HFFc6 (cell line): ENCODE results near the gene PRKG1. TPM values are rescaled to one million over a fixed set of nuclear protein-coding genes. Genes with fewer than 3 reads are reported as not detected.

Experiments
- DNase-seq: peaks from one replicate; pipeline ENCODE4 v3.0.0-alpha.2; 2018
- H3K27ac Mint-ChIP-seq: 2 replicates; pipeline ENCODE4 v1.8.0; 2020; ENCODE audit warnings: mild to moderate bottlenecking, mixed read lengths
- H3K27me3 Mint-ChIP-seq: 2 replicates; pipeline ENCODE4 v1.8.0; 2021; ENCODE audit warnings: mild to moderate bottlenecking, moderate library complexity, mixed read lengths; ENCODE audit not compliant: insufficient read depth
- H3K36me3 Mint-ChIP-seq: 2 replicates; pipeline ENCODE4 v1.8.0; 2021; ENCODE audit warnings: low read depth, mixed read lengths
- H3K4me1 Mint-ChIP-seq: 2 replicates; pipeline ENCODE4 v1.8.0; 2020; ENCODE audit warnings: low read depth, mixed read lengths
- H3K4me3 Mint-ChIP-seq: 2 replicates; pipeline ENCODE4 v1.8.0; 2020; ENCODE audit warnings: mild to moderate bottlenecking, moderate library complexity, mixed read lengths
- H3K9me3 Mint-ChIP-seq: 2 replicates; pipeline ENCODE4 v1.8.0; 2020; ENCODE audit warnings: mild to moderate bottlenecking, mixed read lengths
- total RNA-seq, 6 experiments: library from RNA; stranded (reverse); fragmentation: NEBNext Ultra II Directional; extraction: Animal tissue kit (Norgen Biotek cat#: 25700); gene quantifications; 2 replicates in 1 of 6; 3 replicates in 5 of 6; pipeline ENCODE4 v1.2.3, GENCODE V29; 2021
- TF ChIP-seq, protein P1 (sequence below): fragments of 200-600 bp; sonication (generic); IDR thresholded peaks from 2 replicates; pipeline ENCODE4 v1.5.0; 2021; ENCODE audit warnings: antibody characterized with exemption, mild to moderate bottlenecking

The PRKG1 gene
- total RNA-seq, 6 experiments from 2014 or later: 9.3 to 10.1 (median 9.8) TPM

- TF ChIP-seq, protein P1, sequence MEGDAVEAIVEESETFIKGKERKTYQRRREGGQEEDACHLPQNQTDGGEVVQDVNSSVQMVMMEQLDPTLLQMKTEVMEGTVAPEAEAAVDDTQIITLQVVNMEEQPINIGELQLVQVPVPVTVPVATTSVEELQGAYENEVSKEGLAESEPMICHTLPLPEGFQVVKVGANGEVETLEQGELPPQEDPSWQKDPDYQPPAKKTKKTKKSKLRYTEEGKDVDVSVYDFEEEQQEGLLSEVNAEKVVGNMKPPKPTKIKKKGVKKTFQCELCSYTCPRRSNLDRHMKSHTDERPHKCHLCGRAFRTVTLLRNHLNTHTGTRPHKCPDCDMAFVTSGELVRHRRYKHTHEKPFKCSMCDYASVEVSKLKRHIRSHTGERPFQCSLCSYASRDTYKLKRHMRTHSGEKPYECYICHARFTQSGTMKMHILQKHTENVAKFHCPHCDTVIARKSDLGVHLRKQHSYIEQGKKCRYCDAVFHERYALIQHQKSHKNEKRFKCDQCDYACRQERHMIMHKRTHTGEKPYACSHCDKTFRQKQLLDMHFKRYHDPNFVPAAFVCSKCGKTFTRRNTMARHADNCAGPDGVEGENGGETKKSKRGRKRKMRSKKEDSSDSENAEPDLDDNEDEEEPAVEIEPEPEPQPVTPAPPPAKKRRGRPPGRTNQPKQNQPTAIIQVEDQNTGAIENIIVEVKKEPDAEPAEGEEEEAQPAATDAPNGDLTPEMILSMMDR: no peak
- H3K9me3 Mint-ChIP-seq: no peaks in the 10 kb centered on the region
- H3K4me3 Mint-ChIP-seq: no peak overlapping the region
- H3K27ac Mint-ChIP-seq: no peak overlapping the region
- DNase-seq: no peak
- H3K4me1 Mint-ChIP-seq: peaks cover 2% of the 10 kb centered on the region
- H3K27me3 Mint-ChIP-seq: peaks cover 2% of the 10 kb centered on the region; the same call in 1 of the 2 replicates
- no peaks in the 10 kb centered on the region for H3K36me3 Mint-ChIP-seq
Observed at GRCh38 chr10:51427758-51428157, 353.5 kb downstream of the PRKG1 start.

DNA sequence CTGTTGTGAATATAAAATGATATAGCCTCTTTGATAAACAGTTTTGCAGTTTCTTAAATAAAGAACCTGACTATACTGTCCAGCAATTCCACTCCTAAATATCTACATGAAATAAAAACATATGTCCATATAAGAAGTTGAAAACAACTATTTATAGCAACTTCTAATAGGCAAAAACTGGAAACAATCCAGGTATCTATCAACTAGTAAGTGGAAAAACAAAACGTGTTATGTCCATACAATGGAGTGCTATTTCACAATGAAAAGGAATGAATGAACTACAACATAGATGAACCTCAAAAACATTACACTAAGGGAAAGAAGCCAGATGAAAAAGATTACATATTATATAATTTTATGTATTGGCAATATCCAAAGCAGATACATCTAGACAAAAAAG is 356.2 kb downstream of the PRKG1 start:
- Mint-ChIP-seq H3K36me3 (no peaks in the 10 kb centered on the region), H3K27me3 (peaks cover 2% of the 10 kb centered on the region; the same call in 1 of the 2 replicates), H3K27ac (no peak overlapping the region), H3K4me1 (no peaks in the 10 kb centered on the region), H3K4me3 (no peak overlapping the region), H3K9me3 (no peaks in the 10 kb centered on the region)
- TF ChIP-seq, protein P1: no peak
- DNase-seq: no peak

GRCh38 chr10:51433949-51434475 is 359.7 kb downstream of the PRKG1 start:
- H3K4me3 Mint-ChIP-seq: no peak overlapping the region
- H3K4me1 Mint-ChIP-seq: no peaks in the 10 kb centered on the region
- no peaks in the 10 kb centered on the region for H3K36me3 Mint-ChIP-seq
- DNase-seq: no peak
- H3K27ac Mint-ChIP-seq: no peak overlapping the region
- no peaks in the 10 kb centered on the region for H3K9me3 Mint-ChIP-seq
- no peaks in the 10 kb centered on the region for H3K27me3 Mint-ChIP-seq
- TF ChIP-seq, protein P1: no peak

DNA sequence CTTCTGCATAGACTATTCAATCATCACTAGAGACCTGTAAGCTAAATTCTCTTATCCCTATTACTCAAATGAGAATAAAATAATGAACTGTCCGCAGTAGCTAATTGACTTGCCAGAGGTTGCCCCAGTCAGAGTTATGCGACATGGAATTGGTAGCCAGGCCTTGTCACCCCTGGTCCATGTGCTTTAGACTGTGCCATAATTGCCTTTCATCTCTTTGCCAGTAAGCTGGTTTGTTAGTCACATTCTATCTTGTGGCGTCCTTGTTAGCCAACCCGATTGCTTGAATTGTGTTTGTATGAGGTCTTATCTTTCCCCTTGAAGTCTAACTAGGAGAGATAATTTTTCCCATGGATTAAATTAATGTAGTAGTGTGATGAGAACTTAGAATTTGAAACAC is 362.5 kb downstream of the PRKG1 start:
- Mint-ChIP-seq H3K9me3 (no peaks in the 10 kb centered on the region), H3K27ac (no peak overlapping the region), H3K4me1 (no peaks in the 10 kb centered on the region; the same call in 1 of the 2 replicates), H3K36me3 (no peaks in the 10 kb centered on the region), H3K4me3 (no peak overlapping the region), H3K27me3 (no peaks in the 10 kb centered on the region)
- TF ChIP-seq, protein P1: no peak
- no peak for DNase-seq

DNA sequence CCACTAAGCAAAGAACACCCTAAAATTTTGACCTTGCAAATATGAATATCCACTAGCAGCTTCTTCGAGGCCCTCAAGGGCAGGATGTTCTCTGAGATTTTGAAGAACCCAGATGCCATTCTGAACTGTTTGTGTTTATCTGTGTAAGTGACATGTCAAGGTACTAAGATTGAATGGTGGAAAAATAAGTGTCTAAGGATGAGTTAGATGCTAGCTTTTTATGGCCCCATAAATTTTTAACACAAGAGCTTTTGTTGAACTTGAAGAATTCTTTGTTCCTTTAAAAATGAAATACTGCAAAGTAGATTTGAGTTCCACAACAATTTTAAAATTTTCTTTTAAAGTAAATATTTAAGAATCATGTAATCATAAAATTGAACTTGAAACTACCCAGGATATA is 365.4 kb downstream of the PRKG1 start:
- Mint-ChIP-seq H3K27ac (no peak overlapping the region), H3K36me3 (no peaks in the 10 kb centered on the region), H3K27me3 (no peaks in the 10 kb centered on the region; the same call in 1 of the 2 replicates), H3K4me3 (no peak overlapping the region), H3K4me1 (no peaks in the 10 kb centered on the region; the same call in 1 of the 2 replicates), H3K9me3 (no peaks in the 10 kb centered on the region)
- TF ChIP-seq, protein P1: no peak
- DNase-seq: no peak
